ENCODE results near the gene DCC. TPM values are rescaled to one million over a fixed set of nuclear protein-coding genes. Genes with fewer than 3 reads are reported as not detected.

DCC gene
- total and polyA plus RNA-seq, 2 experiments from 2014 or later: 0.53 to 0.73 TPM

- no peak for DNase-seq (ENCODE audit: low spot score)
- ATAC-seq: no peak
- Histone ChIP-seq H4K20me1 (replicated peaks; ENCODE audit: insufficient read depth) (no peaks in the 10 kb centered on the region), H3K27ac (ENCODE audit: low read depth) (no peak overlapping the region), H3K36me3 (ENCODE audit: insufficient read depth) (no peaks in the 10 kb centered on the region), H3K4me3 (no peak overlapping the region), H3F3A (replicated peaks; ENCODE audit: low read depth) (no peaks in the 10 kb centered on the region), H3K9me2 (ENCODE audit: insufficient read depth) (no peaks in the 10 kb centered on the region), H3K79me2 (replicated peaks; ENCODE audit: insufficient read depth) (no peaks in the 10 kb centered on the region), H3K4me1 (ENCODE audit: insufficient read depth) (peaks cover 5% of the 10 kb centered on the region; the same call in 1 of the 2 replicates), H2AFZ (no peak overlapping the region), H3K4me2 (no peak overlapping the region), H3K27me3 (ENCODE audit: insufficient read depth) (no peaks in the 10 kb centered on the region)
- H3K4me1 Mint-ChIP-seq: no peaks in the 10 kb centered on the region
- H3K27me3 Mint-ChIP-seq (ENCODE audit: insufficient read depth, low read depth, poor library complexity): no peaks in the 10 kb centered on the region
- no peaks in the 10 kb centered on the region for H3K36me3 Mint-ChIP-seq (ENCODE audit: low read depth)
- no peak overlapping the region; the same call in 1 of the 2 replicates for H3K27ac Mint-ChIP-seq
- no peaks in the 10 kb centered on the region for H3K9me3 Mint-ChIP-seq
- no peak overlapping the region for H3K4me3 Mint-ChIP-seq
- TF ChIP-seq, protein P1, sequence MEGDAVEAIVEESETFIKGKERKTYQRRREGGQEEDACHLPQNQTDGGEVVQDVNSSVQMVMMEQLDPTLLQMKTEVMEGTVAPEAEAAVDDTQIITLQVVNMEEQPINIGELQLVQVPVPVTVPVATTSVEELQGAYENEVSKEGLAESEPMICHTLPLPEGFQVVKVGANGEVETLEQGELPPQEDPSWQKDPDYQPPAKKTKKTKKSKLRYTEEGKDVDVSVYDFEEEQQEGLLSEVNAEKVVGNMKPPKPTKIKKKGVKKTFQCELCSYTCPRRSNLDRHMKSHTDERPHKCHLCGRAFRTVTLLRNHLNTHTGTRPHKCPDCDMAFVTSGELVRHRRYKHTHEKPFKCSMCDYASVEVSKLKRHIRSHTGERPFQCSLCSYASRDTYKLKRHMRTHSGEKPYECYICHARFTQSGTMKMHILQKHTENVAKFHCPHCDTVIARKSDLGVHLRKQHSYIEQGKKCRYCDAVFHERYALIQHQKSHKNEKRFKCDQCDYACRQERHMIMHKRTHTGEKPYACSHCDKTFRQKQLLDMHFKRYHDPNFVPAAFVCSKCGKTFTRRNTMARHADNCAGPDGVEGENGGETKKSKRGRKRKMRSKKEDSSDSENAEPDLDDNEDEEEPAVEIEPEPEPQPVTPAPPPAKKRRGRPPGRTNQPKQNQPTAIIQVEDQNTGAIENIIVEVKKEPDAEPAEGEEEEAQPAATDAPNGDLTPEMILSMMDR (conservative IDR thresholded peaks at IDR 0.05; ENCODE audit: low read depth in 2 of 2): no peak
- TF ChIP-seq REST (IDR thresholded peaks at IDR 0.05; ENCODE audit: unreplicated experiment) (no peak), ZNF462 (CRISPR knock-in tag; IDR thresholded peaks at IDR 0.05) (no peak), EZH2phosphoT487 (IDR thresholded peaks at IDR 0.05; ENCODE audit: unreplicated experiment) (no peak), ZNF114 (CRISPR knock-in tag; IDR thresholded peaks at IDR 0.05) (no peak), POLR2AphosphoS5 (IDR thresholded peaks at IDR 0.05; ENCODE audit: low read depth) (no peak), CREB1 (CRISPR knock-in tag; IDR thresholded peaks at IDR 0.05; ENCODE audit: low read depth) (no peak), ETS1 (IDR thresholded peaks at IDR 0.05) (no peak), JUNB (IDR thresholded peaks at IDR 0.05; ENCODE audit: unreplicated experiment) (no peak), STAT1 (IDR thresholded peaks at IDR 0.05; ENCODE audit: unreplicated experiment) (no peak)
Observed at GRCh38 chr18:52602820-52603219, 262.8 kb downstream of the DCC start.

Data from GM23338 (cell line).